Stimulated activated CD4-positive, alpha-beta T cell treated with anti-CD3 and anti-CD28 coated beads, Interleukin-1b, Interleukin-23, amount 100 ng/mL, for 24 hours (primary cell): ENCODE results near the gene TH.

ENCODE experiments used
- DNase-seq, 4 experiments: peaks; one replicate each; pipeline ENCODE4 v3.0.0-alpha.2; 2020; ENCODE audit warnings: low read depth in 4 of 4, low spot score in 1 of 4

Gene TH

GRCh38 chr11:2171591-2172003 is at the start of gene TH:
Gene TH, minus strand, starts transcription at chr11:2171815. Its CDS starts 29 bp downstream, at chr11:2171786.
- no peak for DNase-seq

GRCh38 chr11:2221024-2221423 is 49.4 kb upstream of the TH start:
- DNase-seq = no peak

GRCh38 chr11:2220173-2220771 is 48.7 kb upstream of the TH start:
- DNase-seq = no peak

GRCh38 chr11:2219318-2220017 is 47.9 kb upstream of the TH start:
- no peak for DNase-seq

- DNase-seq = no peak
Measured at GRCh38 chr11:2218031-2218633, 46.5 kb upstream of the TH start.

GRCh38 chr11:2217211-2218030 is 45.8 kb upstream of the TH start:
- no peak for DNase-seq

GRCh38 chr11:2216400-2217064 is 44.9 kb upstream of the TH start:
- DNase-seq = no peak

- no peak for DNase-seq
Measured at GRCh38 chr11:2215561-2216399, 44.2 kb upstream of the TH start.

- DNase-seq = no peak
Measured at GRCh38 chr11:2215230-2215560, 43.6 kb upstream of the TH start.

GRCh38 chr11:2214527-2215229 is 43.1 kb upstream of the TH start:
- DNase-seq = no peak

GRCh38 chr11:2213890-2214526 is 42.4 kb upstream of the TH start:
- DNase-seq = no peak

GRCh38 chr11:2213384-2213842 is 41.8 kb upstream of the TH start:
- peak in 2 of 4 experiments; percentile 8 to 18 for DNase-seq

- DNase-seq = no peak
Measured at GRCh38 chr11:2212411-2213251, 41.0 kb upstream of the TH start.

GRCh38 chr11:2211113-2211971 is 39.7 kb upstream of the TH start:
- no peak for DNase-seq

GRCh38 chr11:2210366-2211112 is 38.9 kb upstream of the TH start:
- no peak for DNase-seq

GRCh38 chr11:2209900-2210321 is 38.3 kb upstream of the TH start:
- no peak for DNase-seq

GRCh38 chr11:2209370-2209801 is 37.8 kb upstream of the TH start:
- DNase-seq = no peak
